ENCODE data around the gene MAGI1. TPM values are rescaled to one million over a fixed set of nuclear protein-coding genes. Genes with fewer than 3 reads are reported as not detected.
"Not testable (repeated sequence)": the region's sequence is repeated elsewhere in the genome, so short reads cannot be mapped to it uniquely, and the experiment has no call there.

MAGI1 gene
- total RNA-seq, 2 donors from 2014 or later: 37.5 to 51.6 TPM

- TF ChIP-seq POLR2A (IDR thresholded peaks at IDR 0.05) (no peak), POLR2AphosphoS5 (IDR thresholded peaks at IDR 0.05) (no peak)
- TF ChIP-seq, protein P1, sequence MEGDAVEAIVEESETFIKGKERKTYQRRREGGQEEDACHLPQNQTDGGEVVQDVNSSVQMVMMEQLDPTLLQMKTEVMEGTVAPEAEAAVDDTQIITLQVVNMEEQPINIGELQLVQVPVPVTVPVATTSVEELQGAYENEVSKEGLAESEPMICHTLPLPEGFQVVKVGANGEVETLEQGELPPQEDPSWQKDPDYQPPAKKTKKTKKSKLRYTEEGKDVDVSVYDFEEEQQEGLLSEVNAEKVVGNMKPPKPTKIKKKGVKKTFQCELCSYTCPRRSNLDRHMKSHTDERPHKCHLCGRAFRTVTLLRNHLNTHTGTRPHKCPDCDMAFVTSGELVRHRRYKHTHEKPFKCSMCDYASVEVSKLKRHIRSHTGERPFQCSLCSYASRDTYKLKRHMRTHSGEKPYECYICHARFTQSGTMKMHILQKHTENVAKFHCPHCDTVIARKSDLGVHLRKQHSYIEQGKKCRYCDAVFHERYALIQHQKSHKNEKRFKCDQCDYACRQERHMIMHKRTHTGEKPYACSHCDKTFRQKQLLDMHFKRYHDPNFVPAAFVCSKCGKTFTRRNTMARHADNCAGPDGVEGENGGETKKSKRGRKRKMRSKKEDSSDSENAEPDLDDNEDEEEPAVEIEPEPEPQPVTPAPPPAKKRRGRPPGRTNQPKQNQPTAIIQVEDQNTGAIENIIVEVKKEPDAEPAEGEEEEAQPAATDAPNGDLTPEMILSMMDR (IDR thresholded peaks at IDR 0.05): no peak
- intact Hi-C loops (cut with DNase I): no loop called here
These were observed 493.3 kb downstream of the MAGI1 start for GRCh38 chr3:65545429-65545828.

GRCh38 chr3:65543391-65543790 lies 495.3 kb downstream of the MAGI1 start:
- H3K4me3 ChIP-seq; intact Hi-C loops (cut with DNase I); H3K4me1 ChIP-seq (replicated peaks); H3K36me3 ChIP-seq; H3K27ac ChIP-seq; DNase-seq (ENCODE audit: low spot score); H3K27me3 ChIP-seq (replicated peaks; ENCODE audit: insufficient read depth); H3K9me3 ChIP-seq: not testable (repeated sequence)
- 72% methylated on average over 1 of the region's 1 CpG for WGBS

More at GRCh38 chr3:65545429-65545828, 493.3 kb downstream of the MAGI1 start:
- no peak for DNase-seq (ENCODE audit: low spot score)
- Histone ChIP-seq H3K4me1 (replicated peaks) (no peaks in the 10 kb centered on the region), H3K27me3 (replicated peaks; ENCODE audit: insufficient read depth) (no peaks in the 10 kb centered on the region), H3K36me3 (no peaks in the 10 kb centered on the region), H3K27ac (no peak overlapping the region), H3K9me3 (no peaks in the 10 kb centered on the region), H3K4me3 (no peak overlapping the region)
- 88% methylated on average over 1 of the region's 1 CpG for WGBS

DNA sequence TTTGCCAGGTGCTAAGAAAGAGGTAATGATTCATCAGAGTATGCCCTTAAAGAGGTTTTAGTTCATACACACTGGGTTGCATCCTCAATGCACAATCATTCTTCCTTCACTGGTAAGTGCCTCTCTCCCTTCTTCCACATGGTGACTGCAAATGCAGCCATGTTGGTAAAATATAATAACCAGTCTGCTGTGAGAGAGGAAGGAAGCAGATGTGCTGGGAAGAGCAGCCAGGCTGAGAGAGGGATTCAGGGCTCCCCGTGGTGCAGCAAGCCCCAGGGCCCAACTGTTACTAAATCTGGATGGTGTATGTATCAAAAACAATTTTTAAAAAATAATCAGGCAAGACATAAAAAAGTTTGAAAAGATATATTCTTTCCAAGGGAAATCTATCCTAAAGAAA lies 498.1 kb downstream of the MAGI1 start:
- intact Hi-C loops (cut with DNase I): no loop called here
- TF ChIP-seq POLR2AphosphoS5 (IDR thresholded peaks at IDR 0.05) (no peak), POLR2A (IDR thresholded peaks at IDR 0.05) (no peak)
- TF ChIP-seq, protein P1 (IDR thresholded peaks at IDR 0.05): no peak
- WGBS: 61% methylated on average over 1 of the region's 1 CpG

GRCh38 chr3:65539616-65540015 lies 499.1 kb downstream of the MAGI1 start:
- H3K36me3 ChIP-seq: no peaks in the 10 kb centered on the region
- no peak overlapping the region for H3K4me3 ChIP-seq
- no peaks in the 10 kb centered on the region for H3K27me3 ChIP-seq (replicated peaks; ENCODE audit: insufficient read depth)
- TF ChIP-seq POLR2A (IDR thresholded peaks at IDR 0.05) (no peak), POLR2AphosphoS5 (IDR thresholded peaks at IDR 0.05) (no peak)
- TF ChIP-seq, protein P1 (IDR thresholded peaks at IDR 0.05): no peak
- no peak for DNase-seq (ENCODE audit: low spot score)
- intact Hi-C loops (cut with DNase I): no loop called here
- H3K4me1 ChIP-seq (replicated peaks): peaks cover 4% of the 10 kb centered on the region
- H3K27ac ChIP-seq: no peak overlapping the region
- 52% methylated on average over 1 of the region's 1 CpG for WGBS
- no peaks in the 10 kb centered on the region for H3K9me3 ChIP-seq

More for the DNA sequence above, 498.1 kb downstream of the MAGI1 start:
- H3K4me3 ChIP-seq: no peak overlapping the region
- no peak overlapping the region for H3K27ac ChIP-seq
- H3K27me3 ChIP-seq (replicated peaks; ENCODE audit: insufficient read depth): no peaks in the 10 kb centered on the region
- no peaks in the 10 kb centered on the region for H3K9me3 ChIP-seq
- no peak for DNase-seq (ENCODE audit: low spot score)
- H3K36me3 ChIP-seq: no peaks in the 10 kb centered on the region
- peaks cover 4% of the 10 kb centered on the region for H3K4me1 ChIP-seq (replicated peaks)

DNA sequence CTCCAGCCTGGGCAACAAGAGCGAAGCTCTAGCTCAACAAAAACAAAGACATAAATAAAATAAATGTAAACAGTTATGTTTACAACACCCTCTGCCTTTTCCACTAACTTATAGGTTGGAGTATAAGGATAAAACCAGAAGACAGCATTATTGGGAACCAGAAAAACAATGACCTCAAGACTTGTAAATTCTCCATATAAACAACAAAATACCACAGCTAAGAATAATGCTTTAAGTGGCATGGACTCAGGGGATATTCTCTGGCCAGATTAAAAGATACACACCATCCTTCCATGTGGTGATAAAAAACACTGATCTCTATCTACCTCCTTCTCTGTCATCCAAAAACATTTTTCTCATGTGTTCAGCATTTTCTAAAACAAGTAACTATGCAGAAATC lies 500.6 kb downstream of the MAGI1 start:
- TF ChIP-seq, protein P1 (IDR thresholded peaks at IDR 0.05): no peak
- TF ChIP-seq POLR2A (IDR thresholded peaks at IDR 0.05) (no peak), POLR2AphosphoS5 (IDR thresholded peaks at IDR 0.05) (no peak)
- DNase-seq (ENCODE audit: low spot score): no peak
- intact Hi-C loops (cut with DNase I): no loop called here
- WGBS: 92% methylated on average over 1 of the region's 1 CpG
- no peaks in the 10 kb centered on the region for H3K27me3 ChIP-seq (replicated peaks; ENCODE audit: insufficient read depth)
- peaks cover 4% of the 10 kb centered on the region for H3K4me1 ChIP-seq (replicated peaks)
- H3K27ac ChIP-seq: no peak overlapping the region
- no peaks in the 10 kb centered on the region for H3K9me3 ChIP-seq
- no peak overlapping the region for H3K4me3 ChIP-seq
- H3K36me3 ChIP-seq: no peaks in the 10 kb centered on the region

Measured in prostate gland (tissue), 2 donors.